K562 (cell line): ENCODE data around the gene CMTR1. TPM values are rescaled to one million over a fixed set of nuclear protein-coding genes. Genes with fewer than 3 reads are reported as not detected.

ENCODE experiments used
- ATAC-seq: fragments of 200-7000 bp; cut with Tn5 transposase; 3 replicates; pipeline ENCODE4 v1.9.1; 2020; ENCODE audit warnings: moderate library complexity
- BruUV-seq: library from RNA; stranded (reverse); fragments of 400-500 nt; replicated peaks from 2 replicates; lab custom pipeline; 2021; lab: Mats Ljungman, UMichigan
- CTCF ChIA-PET: fragments of 300-600 bp; formaldehyde crosslinking; extraction: SDS; loops from one replicate; lab custom pipeline; 2021; ENCODE audit warnings: low intra/inter-chr PET ratio; lab: Yijun Ruan, JAX
- POLR2A ChIA-PET: fragments of 300-600, 350-650 bp; sonication (Branson Sonifier 250); formaldehyde crosslinking; extraction: SDS; loops from one replicate; lab custom pipeline; 2021; ENCODE audit warnings: antibody characterized with exemption, inconsistent platforms; lab: Yijun Ruan, JAX
- DNase-seq, 4 experiments: peaks; one replicate each; pipeline versions ENCODE4 v3.0.0 to v3.0.0-alpha.2; 2011 to 2018; ENCODE audit warnings: low spot score in 3 of 4, mixed read lengths in 3 of 4; ENCODE audit errors: extremely low read depth in 1 of 4
- FAIRE-seq: peaks from 2 replicates; lab custom pipeline; 2011; peaks lifted over from hg19 to GRCh38; lab: Jason Lieb, UNC
- H2AFZ ChIP-seq: 2 replicates; pipeline ENCODE4 v1.6.0; 2011; ENCODE audit warnings: low read depth, low read length, control low read depth, inconsistent platforms
- H3K27ac ChIP-seq: fragments of 200-600 bp; 3 replicates; pipeline ENCODE4 v1.8.0; 2011; ENCODE audit warnings: low read depth, mild to moderate bottlenecking, control low read depth, inconsistent platforms, low read length, moderate library complexity, mixed read lengths; ENCODE audit errors: extremely low read depth
- H3K27me3 ChIP-seq, 2 experiments: fragments of 300-600 bp in 1 of 2; 2 replicates in 1 of 2; 3 replicates in 1 of 2; pipeline versions ENCODE4 v1.6.0 to v1.8.0; 2011; ENCODE audit warnings: inconsistent platforms in 2 of 2, low read length in 2 of 2, mild to moderate bottlenecking in 1 of 2, mixed read lengths in 1 of 2, moderate library complexity in 1 of 2; ENCODE audit not compliant: control insufficient read depth in 2 of 2, insufficient read depth in 2 of 2
- H3K36me3 ChIP-seq: fragments of 300-600 bp; 3 replicates; pipeline ENCODE4 v1.8.0; 2011; ENCODE audit warnings: mild to moderate bottlenecking, low read length, inconsistent platforms; ENCODE audit not compliant: control insufficient read depth, insufficient read depth
- H3K4me1 ChIP-seq, 2 experiments: fragments of 200-600 bp in 1 of 2; replicated peaks in 1 of 2; 2 replicates in 1 of 2; 3 replicates in 1 of 2; pipeline versions ENCODE4 v1.5.1 to v1.8.0; 2011; ENCODE audit warnings: inconsistent platforms in 2 of 2, low read length in 2 of 2, mild to moderate bottlenecking in 1 of 2, mixed read lengths in 1 of 2, moderate library complexity in 1 of 2; ENCODE audit not compliant: control insufficient read depth in 2 of 2, insufficient read depth in 2 of 2
- H3K4me2 ChIP-seq: 2 replicates; pipeline ENCODE4 v1.6.1; 2011; ENCODE audit warnings: low read length, control low read depth, inconsistent platforms, mixed read lengths; ENCODE audit not compliant: insufficient read depth
- H3K4me3 ChIP-seq: fragments of 200-600 bp; sonication (generic), shearing (Covaris generic); 2 replicates; pipeline ENCODE4 v1.5.1; 2016; ENCODE audit warnings: control low read depth, inconsistent platforms
- H3K79me2 ChIP-seq: fragments of 200-600 bp; 3 replicates; pipeline ENCODE4 v1.8.0; 2011; ENCODE audit warnings: low read length, inconsistent platforms; ENCODE audit not compliant: control insufficient read depth, insufficient read depth
- H3K9ac ChIP-seq, 2 experiments: 2 replicates each; pipeline versions ENCODE4 v1.6.0 to v1.6.1; 2011; ENCODE audit warnings: low read depth in 2 of 2, low read length in 2 of 2, control low read depth in 1 of 2, inconsistent platforms in 1 of 2, mild to moderate bottlenecking in 1 of 2, mixed read lengths in 1 of 2; ENCODE audit not compliant: insufficient read depth in 1 of 2
- H3K9me1 ChIP-seq: one replicate; pipeline ENCODE4 v1.6.0; 2011; ENCODE audit warnings: inconsistent platforms, mild to moderate bottlenecking, low read length, moderate library complexity; ENCODE audit not compliant: control insufficient read depth, insufficient read depth
- H3K9me3 ChIP-seq: replicated peaks from 2 replicates; pipeline ENCODE4 v1.5.1; 2011; ENCODE audit warnings: low read depth, low read length, inconsistent platforms; ENCODE audit not compliant: control insufficient read depth, insufficient read depth
- H4K20me1 ChIP-seq: replicated peaks from 2 replicates; pipeline ENCODE4 v1.6.1; 2011; ENCODE audit warnings: low read length, inconsistent platforms, mixed read lengths; ENCODE audit not compliant: control insufficient read depth, insufficient read depth
- CREB1 ChIP-seq, 2 experiments: sonication (generic) in 1 of 2; formaldehyde crosslinking in 1 of 2; IDR thresholded peaks; 2 replicates each; pipeline versions ENCODE4 v1.6.1 to v1.8.0; 2012 to 2022; ENCODE audit warnings: inconsistent platforms in 1 of 2, mild to moderate bottlenecking in 1 of 2, missing genetic modification reagents in 1 of 2, moderate library complexity in 1 of 2
- DMBX1 ChIP-seq: fragments of 250-450 bp; sonication (Bioruptor Pico); IDR thresholded peaks from 2 replicates; pipeline ENCODE4 v1.8.0; 2022; ENCODE audit warnings: inconsistent platforms, mild to moderate bottlenecking, moderate library complexity, borderline replicate concordance
- MTA3 ChIP-seq: fragments of 450-650 bp; formaldehyde crosslinking; IDR thresholded peaks from 2 replicates; pipeline ENCODE4 v1.6.1; 2017; ENCODE audit warnings: mild to moderate bottlenecking, borderline replicate concordance
- POLR2H ChIP-seq: IDR thresholded peaks from 2 replicates; pipeline ENCODE4 v1.6.1; 2016; ENCODE audit warnings: missing genetic modification characterization, low read depth, mild to moderate bottlenecking, control low read depth, missing compliant biosample characterization, moderate library complexity
- SRF ChIP-seq, 2 experiments: fragments of 250-450, 450-650 bp in 1 of 2; sonication (Bioruptor Pico) in 1 of 2; sonication (generic) in 1 of 2; formaldehyde crosslinking; IDR thresholded peaks; 2 replicates each; pipeline versions ENCODE4 v1.5.0 to v1.5.1; 2020 to 2022; ENCODE audit warnings: mild to moderate bottlenecking in 1 of 2, missing genetic modification reagents in 1 of 2
- WGBS: fragments of 100-300 bp; shearing (Covaris generic); methylation state at CpG from one replicate; pipeline ENCODE4 v1.1.6; 2016; ENCODE audit warnings: low coverage, mixed read lengths; ENCODE audit not compliant: insufficient coverage; ENCODE audit errors: missing lambda C conversion rate; 5-methylcytosine and 5-hydroxymethylcytosine counted together
- in situ Hi-C: fragments of 300-500 bp; cut with MboI; formaldehyde crosslinking; loops from 4 replicates; pipeline ENCODE4 v1.15.0; 2018; ENCODE audit warnings: inconsistent platforms, mixed read lengths
- intact Hi-C: fragments of 100-400 bp; cut with micrococcal nuclease; formaldehyde crosslinking; loops from 2 replicates; pipeline ENCODE4 v1.14.2; 2022
- polyA plus RNA-seq, 8 experiments: library from polyadenylated mRNA; depleted of rRNA in 4 of 8; stranded (reverse) in 5 of 8; unstranded in 3 of 8; fragments of >200 nt; fragmentation: Nextera tagmentation in 2 of 8; fragmentation: Illumina TruSeq in 1 of 8; extraction: Ambion mirVana in 2 of 8; extraction: Trizol in 1 of 8; gene quantifications; 2 replicates each; pipeline versions ENCODE4 v1.2.1 to v1.2.3, GENCODE V29; 2011 to 2014; ENCODE audit warnings: inconsistent platforms in 1 of 8, missing spikeins in 1 of 8
- total RNA-seq, 7 experiments: library from RNA; depleted of rRNA in 6 of 7; stranded (reverse); fragments of >200 nt in 6 of 7; fragmentation: Illumina TruSeq in 2 of 7; extraction: Trizol in 2 of 7; gene quantifications; 2 replicates each; pipeline versions ENCODE4 v1.2.1 to v1.2.3, GENCODE V29; 2011 to 2021; ENCODE audit warnings: low replicate concordance in 1 of 7
- TF ChIP-seq, protein P1 (sequence below): sonication (generic); formaldehyde crosslinking; IDR thresholded peaks from 2 replicates; pipeline ENCODE4 v1.8.0; 2022; ENCODE audit warnings: mild to moderate bottlenecking, low read depth, missing genetic modification reagents
- TF ChIP-seq, protein P2 (sequence below): sonication (generic); formaldehyde crosslinking; IDR thresholded peaks from 2 replicates; pipeline ENCODE4 v1.8.0; 2022; ENCODE audit warnings: mild to moderate bottlenecking, missing genetic modification reagents
- TF ChIP-seq, protein P3 (sequence below): fragments of 450-650 bp; IDR thresholded peaks from 2 replicates; pipeline ENCODE4 v1.6.1; 2018; ENCODE audit not compliant: partially characterized antibody

The CMTR1 gene
- total and polyA plus RNA-seq, 9 of the 15 experiments (the other 6 are each of a cell fraction or from before 2014, with no cell fraction given) = 2.9 to 63.5 (median 49.5) TPM

GRCh38 chr6:37452522-37452921 lies 19.5 kb downstream of the CMTR1 start (continued):
- TF ChIP-seq CREB1 (IDR thresholded peaks at IDR 0.05) (no peak), CREB1 (CRISPR knock-in tag; IDR thresholded peaks at IDR 0.05) (no peak), DMBX1 (no peak), MTA3 (no peak), POLR2H (tag) (no peak)
- TF ChIP-seq, protein P1, sequence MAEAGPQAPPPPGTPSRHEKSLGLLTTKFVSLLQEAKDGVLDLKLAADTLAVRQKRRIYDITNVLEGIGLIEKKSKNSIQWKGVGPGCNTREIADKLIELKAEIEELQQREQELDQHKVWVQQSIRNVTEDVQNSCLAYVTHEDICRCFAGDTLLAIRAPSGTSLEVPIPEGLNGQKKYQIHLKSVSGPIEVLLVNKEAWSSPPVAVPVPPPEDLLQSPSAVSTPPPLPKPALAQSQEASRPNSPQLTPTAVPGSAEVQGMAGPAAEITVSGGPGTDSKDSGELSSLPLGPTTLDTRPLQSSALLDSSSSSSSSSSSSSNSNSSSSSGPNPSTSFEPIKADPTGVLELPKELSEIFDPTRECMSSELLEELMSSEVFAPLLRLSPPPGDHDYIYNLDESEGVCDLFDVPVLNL = no peak
- TF ChIP-seq, protein P2, sequence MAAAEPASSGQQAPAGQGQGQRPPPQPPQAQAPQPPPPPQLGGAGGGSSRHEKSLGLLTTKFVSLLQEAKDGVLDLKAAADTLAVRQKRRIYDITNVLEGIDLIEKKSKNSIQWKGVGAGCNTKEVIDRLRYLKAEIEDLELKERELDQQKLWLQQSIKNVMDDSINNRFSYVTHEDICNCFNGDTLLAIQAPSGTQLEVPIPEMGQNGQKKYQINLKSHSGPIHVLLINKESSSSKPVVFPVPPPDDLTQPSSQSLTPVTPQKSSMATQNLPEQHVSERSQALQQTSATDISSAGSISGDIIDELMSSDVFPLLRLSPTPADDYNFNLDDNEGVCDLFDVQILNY (CRISPR knock-in tag) = no peak

DNA sequence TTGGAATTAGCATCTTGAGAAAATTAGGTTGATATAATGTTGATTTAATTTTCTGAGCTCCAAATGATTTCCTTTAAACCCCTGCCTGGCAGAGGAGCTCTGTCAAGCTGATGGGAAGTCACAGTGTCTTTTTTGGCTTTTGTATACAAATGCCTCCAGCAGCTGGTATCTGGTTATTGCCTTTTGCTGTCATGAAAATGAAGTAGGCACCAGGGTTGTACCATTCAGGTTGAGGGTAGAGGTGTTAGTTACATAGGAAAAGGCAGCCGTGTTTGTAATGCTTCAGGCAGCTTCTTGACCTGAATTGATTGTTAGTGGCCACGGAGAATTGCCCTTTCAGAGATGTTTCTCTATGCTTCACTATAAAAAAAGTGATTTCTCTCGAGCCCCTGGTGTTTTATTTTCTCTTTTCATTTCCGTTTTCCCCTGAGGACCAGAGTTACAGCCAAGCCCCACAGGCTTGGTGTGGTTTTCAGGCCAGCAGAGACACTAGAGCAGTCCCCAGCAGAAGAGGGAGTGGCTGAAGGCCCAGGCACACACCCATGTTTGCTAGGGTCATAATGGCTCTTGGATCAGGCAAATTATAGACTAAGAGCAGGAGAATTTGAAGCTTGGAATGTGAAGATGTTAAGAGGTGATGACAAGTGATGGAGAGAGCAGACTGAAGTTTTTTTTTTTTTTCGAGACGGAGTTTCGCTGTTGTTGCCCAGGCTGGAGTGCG lies 21.6 kb downstream of the CMTR1 start:
- DNase-seq (no peak), ATAC-seq (no peak), FAIRE-seq (no peak)
- no peak overlapping the region for H3K27ac ChIP-seq
- ChIA-PET CTCF (no interaction called here), POLR2A (interaction anchor here (0.6 to 2.6 kb wide), 4 partner anchors 21 to 162 kb away, joined by 3 to 10 read pairs (median 3); partner anchors contain the start of gene CMTR1)
- no peaks in the 10 kb centered on the region for H3K27me3 ChIP-seq
- BruUV-seq = no TSS peak
- H3K9me3 ChIP-seq = no peaks in the 10 kb centered on the region
- no peaks in the 10 kb centered on the region for H3K79me2 ChIP-seq
- in situ Hi-C loops = no loop called here
- WGBS = 83% methylated on average over 8 of the region's 8 CpGs
- TF ChIP-seq, protein P3, sequence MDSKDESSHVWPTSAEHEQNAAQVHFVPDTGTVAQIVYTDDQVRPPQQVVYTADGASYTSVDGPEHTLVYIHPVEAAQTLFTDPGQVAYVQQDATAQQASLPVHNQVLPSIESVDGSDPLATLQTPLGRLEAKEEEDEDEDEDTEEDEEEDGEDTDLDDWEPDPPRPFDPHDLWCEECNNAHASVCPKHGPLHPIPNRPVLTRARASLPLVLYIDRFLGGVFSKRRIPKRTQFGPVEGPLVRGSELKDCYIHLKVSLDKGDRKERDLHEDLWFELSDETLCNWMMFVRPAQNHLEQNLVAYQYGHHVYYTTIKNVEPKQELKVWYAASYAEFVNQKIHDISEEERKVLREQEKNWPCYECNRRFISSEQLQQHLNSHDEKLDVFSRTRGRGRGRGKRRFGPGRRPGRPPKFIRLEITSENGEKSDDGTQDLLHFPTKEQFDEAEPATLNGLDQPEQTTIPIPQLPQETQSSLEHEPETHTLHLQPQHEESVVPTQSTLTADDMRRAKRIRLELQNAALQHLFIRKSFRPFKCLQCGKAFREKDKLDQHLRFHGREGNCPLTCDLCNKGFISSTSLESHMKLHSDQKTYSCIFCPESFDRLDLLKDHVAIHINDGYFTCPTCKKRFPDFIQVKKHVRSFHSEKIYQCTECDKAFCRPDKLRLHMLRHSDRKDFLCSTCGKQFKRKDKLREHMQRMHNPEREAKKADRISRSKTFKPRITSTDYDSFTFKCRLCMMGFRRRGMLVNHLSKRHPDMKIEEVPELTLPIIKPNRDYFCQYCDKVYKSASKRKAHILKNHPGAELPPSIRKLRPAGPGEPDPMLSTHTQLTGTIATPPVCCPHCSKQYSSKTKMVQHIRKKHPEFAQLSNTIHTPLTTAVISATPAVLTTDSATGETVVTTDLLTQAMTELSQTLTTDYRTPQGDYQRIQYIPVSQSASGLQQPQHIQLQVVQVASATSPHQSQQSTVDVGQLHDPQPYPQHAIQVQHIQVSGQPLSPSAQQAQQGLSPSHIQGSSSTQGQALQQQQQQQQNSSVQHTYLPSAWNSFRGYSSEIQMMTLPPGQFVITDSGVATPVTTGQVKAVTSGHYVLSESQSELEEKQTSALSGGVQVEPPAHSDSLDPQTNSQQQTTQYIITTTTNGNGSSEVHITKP = peak; percentile 68
- no peak for TF ChIP-seq SRF (CRISPR knock-in tag; IDR thresholded peaks at IDR 0.05)
- H3K9me1 ChIP-seq = no peaks in the 10 kb centered on the region
- H3K4me3 ChIP-seq = no peak overlapping the region
- no peak overlapping the region for H3K4me2 ChIP-seq
- H3K9ac ChIP-seq = no peak overlapping the region
- H3K36me3 ChIP-seq = peaks cover 96% of the 10 kb centered on the region
- 0 out of 2 replicates have a peak, but pooled peaks cover 3% of the 10 kb centered on the region for H4K20me1 ChIP-seq
- H2AFZ ChIP-seq = no peak overlapping the region
- peaks cover under 1 to 9% of the 10 kb centered on the region in 2 experiments; a peak in 4 of 5 replicates for H3K4me1 ChIP-seq
- intact Hi-C loops = no loop called here
